ENCODE data around the gene CENPO. TPM values are rescaled to one million over a fixed set of nuclear protein-coding genes. Genes with fewer than 3 reads are reported as not detected.

CENPO gene
- total RNA-seq, 1 donor from 2014 or later, result 17.5 TPM

GRCh38 chr2:24828238-24828996, 35.2 kb downstream of the CENPO start:
- Histone ChIP-seq H3K4me2 (ENCODE audit: low read length) (peak overlapping the region; percentile 61), H3K9me3 (ENCODE audit: insufficient read depth, low read depth, low read length) (no peaks in the 10 kb centered on the region), H3K27me3 (ENCODE audit: insufficient read depth, low read length) (no peaks in the 10 kb centered on the region), H3K27ac (ENCODE audit: low read depth, low read length) (no peak overlapping the region), H3K4me3 (ENCODE audit: insufficient read depth, low read depth, low read length) (no peak overlapping the region), H3K9ac (ENCODE audit: low read length) (no peak overlapping the region), H4K20me1 (ENCODE audit: insufficient read depth, low read length) (no peaks in the 10 kb centered on the region), H3K36me3 (ENCODE audit: insufficient read depth, low read length) (peaks cover 2% of the 10 kb centered on the region), H3K79me2 (ENCODE audit: insufficient read depth, low read length) (no peaks in the 10 kb centered on the region), H2AFZ (ENCODE audit: low read depth, low read length) (no peak overlapping the region), H3K4me1 (ENCODE audit: insufficient read depth, low read length) (peaks cover 14% of the 10 kb centered on the region)
- no peak overlapping the region for H3K27ac Mint-ChIP-seq (ENCODE audit: unreplicated experiment)
- H3K36me3 Mint-ChIP-seq (ENCODE audit: low read depth, unreplicated experiment), result peaks cover 4% of the 10 kb centered on the region
- H3K4me1 Mint-ChIP-seq (ENCODE audit: low read depth, unreplicated experiment), result peaks cover 3% of the 10 kb centered on the region
- H3K9me3 Mint-ChIP-seq (ENCODE audit: unreplicated experiment), result no peaks in the 10 kb centered on the region
- H3K4me3 Mint-ChIP-seq (ENCODE audit: unreplicated experiment), result no peak overlapping the region
- no peak for TF ChIP-seq CTCF (IDR thresholded peaks at IDR 0.05; ENCODE audit: insufficient read depth, low read depth, low read length)
- no peak for TF ChIP-seq EZH2 (IDR thresholded peaks at IDR 0.05; ENCODE audit: insufficient read depth, low read length)
- no peaks in the 10 kb centered on the region for H3K27me3 Mint-ChIP-seq (ENCODE audit: low read depth, unreplicated experiment)
- DNase-seq (ENCODE audit: low read depth) (no peak), FAIRE-seq (no peak)

GRCh38 chr2:24830351-24830750, 37.1 kb downstream of the CENPO start:
- TF ChIP-seq EZH2 (IDR thresholded peaks at IDR 0.05; ENCODE audit: insufficient read depth, low read length), result no peak
- TF ChIP-seq CTCF (IDR thresholded peaks at IDR 0.05; ENCODE audit: insufficient read depth, low read depth, low read length), result no peak
- H3K4me3 ChIP-seq (ENCODE audit: insufficient read depth, low read depth, low read length), result no peak overlapping the region
- FAIRE-seq (no peak), DNase-seq (ENCODE audit: low read depth) (no peak)
- H3K27ac Mint-ChIP-seq (ENCODE audit: unreplicated experiment), result no peak overlapping the region
- H3K27me3 ChIP-seq (ENCODE audit: insufficient read depth, low read length), result no peaks in the 10 kb centered on the region
- H3K9me3 ChIP-seq (ENCODE audit: insufficient read depth, low read depth, low read length), result no peaks in the 10 kb centered on the region
- H3K4me3 Mint-ChIP-seq (ENCODE audit: unreplicated experiment), result no peak overlapping the region
- no peaks in the 10 kb centered on the region for H3K9me3 Mint-ChIP-seq (ENCODE audit: unreplicated experiment)
- no peak overlapping the region for H2AFZ ChIP-seq (ENCODE audit: low read depth, low read length)
- no peak overlapping the region for H3K4me2 ChIP-seq (ENCODE audit: low read length)
- peaks cover 2% of the 10 kb centered on the region for H3K36me3 ChIP-seq (ENCODE audit: insufficient read depth, low read length)
- no peak overlapping the region for H3K9ac ChIP-seq (ENCODE audit: low read length)
- no peak overlapping the region for H3K27ac ChIP-seq (ENCODE audit: low read depth, low read length)
- no peaks in the 10 kb centered on the region for H3K27me3 Mint-ChIP-seq (ENCODE audit: low read depth, unreplicated experiment)
- H3K4me1 ChIP-seq (ENCODE audit: insufficient read depth, low read length), result peaks cover 17% of the 10 kb centered on the region
- H3K79me2 ChIP-seq (ENCODE audit: insufficient read depth, low read length), result no peaks in the 10 kb centered on the region
- no peaks in the 10 kb centered on the region for H4K20me1 ChIP-seq (ENCODE audit: insufficient read depth, low read length)
- peaks cover 4% of the 10 kb centered on the region for H3K36me3 Mint-ChIP-seq (ENCODE audit: low read depth, unreplicated experiment)
- H3K4me1 Mint-ChIP-seq (ENCODE audit: low read depth, unreplicated experiment), result peaks cover 3% of the 10 kb centered on the region

- H3K4me1 ChIP-seq (ENCODE audit: insufficient read depth, low read length), result peaks cover 18% of the 10 kb centered on the region
- Mint-ChIP-seq H3K9me3 (ENCODE audit: unreplicated experiment) (no peaks in the 10 kb centered on the region), H3K36me3 (ENCODE audit: low read depth, unreplicated experiment) (peaks cover 4% of the 10 kb centered on the region), H3K27ac (ENCODE audit: unreplicated experiment) (no peak overlapping the region), H3K4me1 (ENCODE audit: low read depth, unreplicated experiment) (peaks cover 3% of the 10 kb centered on the region), H3K4me3 (ENCODE audit: unreplicated experiment) (no peak overlapping the region), H3K27me3 (ENCODE audit: low read depth, unreplicated experiment) (no peaks in the 10 kb centered on the region)
- H3K4me2 ChIP-seq (ENCODE audit: low read length), result no peak overlapping the region
- H4K20me1 ChIP-seq (ENCODE audit: insufficient read depth, low read length), result no peaks in the 10 kb centered on the region
- no peak for TF ChIP-seq CTCF (IDR thresholded peaks at IDR 0.05; ENCODE audit: insufficient read depth, low read depth, low read length)
- no peak for TF ChIP-seq EZH2 (IDR thresholded peaks at IDR 0.05; ENCODE audit: insufficient read depth, low read length)
- H3K9ac ChIP-seq (ENCODE audit: low read length), result no peak overlapping the region
- no peak overlapping the region for H2AFZ ChIP-seq (ENCODE audit: low read depth, low read length)
- no peak for FAIRE-seq
- no peaks in the 10 kb centered on the region for H3K9me3 ChIP-seq (ENCODE audit: insufficient read depth, low read depth, low read length)
- H3K36me3 ChIP-seq (ENCODE audit: insufficient read depth, low read length), result peaks cover 2% of the 10 kb centered on the region
- H3K4me3 ChIP-seq (ENCODE audit: insufficient read depth, low read depth, low read length), result no peak overlapping the region
- H3K27me3 ChIP-seq (ENCODE audit: insufficient read depth, low read length), result no peaks in the 10 kb centered on the region
- no peak overlapping the region for H3K27ac ChIP-seq (ENCODE audit: low read depth, low read length)
- no peak for DNase-seq (ENCODE audit: low read depth)
- H3K79me2 ChIP-seq (ENCODE audit: insufficient read depth, low read length), result no peaks in the 10 kb centered on the region
These were observed 37.6 kb downstream of the CENPO start for GRCh38 chr2:24830786-24831185.
